T-helper 2 cell treated with Interferon-gamma antibody and Interleukin-4, amounts not matched to agents 5 μg/mL and 100 μg/mL, for 36 hours (primary cell): ENCODE results near the gene ANKRD31.
"Not testable (repeated sequence)": the region's sequence is repeated elsewhere in the genome, so short reads cannot be mapped to it uniquely, and the experiment has no call there.

Experiments
- DNase-seq: peaks from one replicate; pipeline ENCODE4 v3.0.0; 2021; ENCODE audit warnings: low spot score
- H3K27ac Mint-ChIP-seq: one replicate; pipeline ENCODE4 v1.8.0; 2021; ENCODE audit warnings: mild to moderate bottlenecking, mixed read lengths
- H3K27me3 Mint-ChIP-seq: one replicate; pipeline ENCODE4 v1.8.0; 2021; ENCODE audit warnings: low read depth, mixed read lengths
- H3K36me3 Mint-ChIP-seq: one replicate; pipeline ENCODE4 v1.8.0; 2021; ENCODE audit warnings: low read depth, mixed read lengths
- H3K4me1 Mint-ChIP-seq: one replicate; pipeline ENCODE4 v1.8.0; 2021; ENCODE audit warnings: low read depth, mixed read lengths
- H3K4me3 Mint-ChIP-seq: one replicate; pipeline ENCODE4 v1.8.0; 2022; ENCODE audit warnings: mild to moderate bottlenecking, moderate library complexity, mixed read lengths
- H3K9me3 Mint-ChIP-seq: one replicate; pipeline ENCODE4 v1.8.0; 2021; ENCODE audit warnings: mixed read lengths

The ANKRD31 gene

GRCh38 chr5:75199946-75200345, 36.7 kb downstream of the ANKRD31 start:
- Mint-ChIP-seq H3K9me3 (no peaks in the 10 kb centered on the region), H3K4me1 (no peaks in the 10 kb centered on the region), H3K27ac (no peak overlapping the region), H3K27me3 (no peaks in the 10 kb centered on the region), H3K36me3 (no peaks in the 10 kb centered on the region), H3K4me3 (no peak overlapping the region)
- DNase-seq = no peak

- Mint-ChIP-seq H3K27me3 (no peaks in the 10 kb centered on the region), H3K36me3 (no peaks in the 10 kb centered on the region), H3K27ac (no peak overlapping the region), H3K4me1 (no peaks in the 10 kb centered on the region), H3K4me3 (no peak overlapping the region), H3K9me3 (no peaks in the 10 kb centered on the region)
- no peak for DNase-seq
Observed at GRCh38 chr5:75199071-75199470, 37.6 kb downstream of the ANKRD31 start.

GRCh38 chr5:75197745-75198144, 38.9 kb downstream of the ANKRD31 start:
- no peak for DNase-seq
- H3K4me1 Mint-ChIP-seq = peaks cover 3% of the 10 kb centered on the region
- H3K27ac Mint-ChIP-seq = no peak overlapping the region
- H3K9me3 Mint-ChIP-seq = no peaks in the 10 kb centered on the region
- no peak overlapping the region for H3K4me3 Mint-ChIP-seq
- H3K36me3 Mint-ChIP-seq = no peaks in the 10 kb centered on the region
- no peaks in the 10 kb centered on the region for H3K27me3 Mint-ChIP-seq

- Mint-ChIP-seq H3K27me3 (peaks cover 2% of the 10 kb centered on the region), H3K4me1 (peaks cover 3% of the 10 kb centered on the region), H3K4me3 (no peak overlapping the region), H3K27ac (no peak overlapping the region), H3K9me3 (no peaks in the 10 kb centered on the region), H3K36me3 (no peaks in the 10 kb centered on the region)
- no peak for DNase-seq
Observed at GRCh38 chr5:75192804-75193203, 43.9 kb downstream of the ANKRD31 start.

- Mint-ChIP-seq H3K27me3 (peaks cover 2% of the 10 kb centered on the region), H3K36me3 (no peaks in the 10 kb centered on the region), H3K4me1 (peaks cover 3% of the 10 kb centered on the region), H3K27ac (no peak overlapping the region), H3K9me3 (no peaks in the 10 kb centered on the region), H3K4me3 (no peak overlapping the region)
- DNase-seq = no peak
Observed at GRCh38 chr5:75192264-75192663, 44.4 kb downstream of the ANKRD31 start.

GRCh38 chr5:75190227-75190626, 46.5 kb downstream of the ANKRD31 start:
- H3K27ac Mint-ChIP-seq = no peak overlapping the region
- DNase-seq = no peak
- no peaks in the 10 kb centered on the region for H3K36me3 Mint-ChIP-seq
- peaks cover 3% of the 10 kb centered on the region for H3K4me1 Mint-ChIP-seq
- peaks cover 2% of the 10 kb centered on the region for H3K27me3 Mint-ChIP-seq
- H3K4me3 Mint-ChIP-seq = no peak overlapping the region
- no peaks in the 10 kb centered on the region for H3K9me3 Mint-ChIP-seq

GRCh38 chr5:75189353-75189752, 47.3 kb downstream of the ANKRD31 start:
- H3K4me3 Mint-ChIP-seq = no peak overlapping the region
- H3K36me3 Mint-ChIP-seq = no peaks in the 10 kb centered on the region
- H3K27ac Mint-ChIP-seq = no peak overlapping the region
- H3K9me3 Mint-ChIP-seq = no peaks in the 10 kb centered on the region
- H3K4me1 Mint-ChIP-seq = peaks cover 3% of the 10 kb centered on the region
- H3K27me3 Mint-ChIP-seq = peaks cover 2% of the 10 kb centered on the region
- DNase-seq = no peak

GRCh38 chr5:75185763-75186162, 50.9 kb downstream of the ANKRD31 start:
- Mint-ChIP-seq H3K4me3 (no peak overlapping the region), H3K27me3 (no peaks in the 10 kb centered on the region), H3K4me1 (no peaks in the 10 kb centered on the region), H3K9me3 (no peaks in the 10 kb centered on the region), H3K36me3 (no peaks in the 10 kb centered on the region), H3K27ac (no peak overlapping the region)
- no peak for DNase-seq

- not testable (repeated sequence) for H3K9me3 Mint-ChIP-seq
Observed at GRCh38 chr5:75176009-75176408, 60.7 kb downstream of the ANKRD31 start.

GRCh38 chr5:75174872-75175271, 61.8 kb downstream of the ANKRD31 start:
- H3K9me3 Mint-ChIP-seq, H3K27me3 Mint-ChIP-seq, H3K36me3 Mint-ChIP-seq, H3K4me1 Mint-ChIP-seq, H3K4me3 Mint-ChIP-seq, DNase-seq, H3K27ac Mint-ChIP-seq: not testable (repeated sequence)

More at GRCh38 chr5:75176009-75176408, 60.7 kb downstream of the ANKRD31 start:
- H3K4me3 Mint-ChIP-seq, H3K4me1 Mint-ChIP-seq, H3K27ac Mint-ChIP-seq, DNase-seq, H3K36me3 Mint-ChIP-seq, H3K27me3 Mint-ChIP-seq: not testable (repeated sequence)

- no peak for DNase-seq
- Mint-ChIP-seq H3K4me1 (no peaks in the 10 kb centered on the region), H3K9me3 (no peaks in the 10 kb centered on the region), H3K4me3 (no peak overlapping the region), H3K36me3 (no peaks in the 10 kb centered on the region), H3K27ac (no peak overlapping the region), H3K27me3 (no peaks in the 10 kb centered on the region)
Observed at GRCh38 chr5:75169516-75169915, 67.2 kb downstream of the ANKRD31 start.

GRCh38 chr5:75168026-75168735, 68.5 kb downstream of the ANKRD31 start:
- no peaks in the 10 kb centered on the region for H3K4me1 Mint-ChIP-seq
- H3K9me3 Mint-ChIP-seq = no peaks in the 10 kb centered on the region
- H3K27me3 Mint-ChIP-seq = no peaks in the 10 kb centered on the region
- H3K36me3 Mint-ChIP-seq = no peaks in the 10 kb centered on the region
- no peak overlapping the region for H3K27ac Mint-ChIP-seq
- DNase-seq = no peak
- no peak overlapping the region for H3K4me3 Mint-ChIP-seq

GRCh38 chr5:75167345-75167744, 69.3 kb downstream of the ANKRD31 start:
- no peaks in the 10 kb centered on the region for H3K27me3 Mint-ChIP-seq
- no peaks in the 10 kb centered on the region for H3K36me3 Mint-ChIP-seq
- no peak overlapping the region for H3K27ac Mint-ChIP-seq
- H3K4me1 Mint-ChIP-seq = no peaks in the 10 kb centered on the region
- no peaks in the 10 kb centered on the region for H3K9me3 Mint-ChIP-seq
- no peak for DNase-seq
- no peak overlapping the region for H3K4me3 Mint-ChIP-seq

GRCh38 chr5:75161508-75161907, 75.2 kb downstream of the ANKRD31 start:
- not testable (repeated sequence) for H3K27me3 Mint-ChIP-seq, DNase-seq, H3K27ac Mint-ChIP-seq, H3K4me3 Mint-ChIP-seq, H3K4me1 Mint-ChIP-seq, H3K36me3 Mint-ChIP-seq
- H3K9me3 Mint-ChIP-seq = peaks cover 24% of the 10 kb centered on the region

- no peak for DNase-seq
- H3K4me3 Mint-ChIP-seq = no peak overlapping the region
Observed at GRCh38 chr5:75156585-75156984, 80.1 kb downstream of the ANKRD31 start.

More at GRCh38 chr5:75156585-75156984, 80.1 kb downstream of the ANKRD31 start:
- Mint-ChIP-seq H3K9me3 (peaks cover 25% of the 10 kb centered on the region), H3K4me1 (no peaks in the 10 kb centered on the region), H3K36me3 (no peaks in the 10 kb centered on the region), H3K27ac (no peak overlapping the region), H3K27me3 (no peaks in the 10 kb centered on the region)
